Stimulated activated CD4-positive, alpha-beta T cell treated with anti-CD3 and anti-CD28 coated beads, TNF-alpha, amount 100 ng/mL, for 24 hours (primary cell): Measurements from ENCODE around the gene SDK2.
"Not testable (repeated sequence)": the region's sequence is repeated elsewhere in the genome, so short reads cannot be mapped to it uniquely, and the experiment has no call there.

Experiments used
- DNase-seq, 3 experiments: peaks; one replicate each; pipeline ENCODE4 v3.0.0-alpha.2; 2020; ENCODE audit warnings: low read depth in 3 of 3

The SDK2 gene

GRCh38 chr17:73348018-73348828 is 296.0 kb downstream of the SDK2 start:
- DNase-seq, result no peak

DNA sequence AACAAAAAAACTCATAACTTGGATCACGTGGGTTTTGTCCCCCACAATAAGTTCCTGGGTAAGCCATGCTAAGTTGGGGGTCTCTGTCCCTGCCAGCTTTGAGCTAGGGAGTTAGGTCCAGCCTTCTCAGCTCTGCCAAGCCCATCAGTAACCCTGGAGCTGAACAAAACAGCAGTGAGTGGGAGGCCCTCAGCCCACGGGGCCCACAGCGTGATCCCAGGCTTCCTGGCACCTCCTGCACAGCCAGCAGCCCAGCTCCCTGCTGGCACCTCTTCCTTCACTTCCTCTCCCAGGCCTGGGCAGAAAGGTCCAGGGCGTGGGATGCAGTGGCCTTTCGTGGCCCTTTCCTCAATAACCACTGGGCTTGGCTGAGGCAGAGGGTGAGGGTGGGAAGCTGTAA is 296.9 kb downstream of the SDK2 start:
- DNase-seq, result no peak

DNA sequence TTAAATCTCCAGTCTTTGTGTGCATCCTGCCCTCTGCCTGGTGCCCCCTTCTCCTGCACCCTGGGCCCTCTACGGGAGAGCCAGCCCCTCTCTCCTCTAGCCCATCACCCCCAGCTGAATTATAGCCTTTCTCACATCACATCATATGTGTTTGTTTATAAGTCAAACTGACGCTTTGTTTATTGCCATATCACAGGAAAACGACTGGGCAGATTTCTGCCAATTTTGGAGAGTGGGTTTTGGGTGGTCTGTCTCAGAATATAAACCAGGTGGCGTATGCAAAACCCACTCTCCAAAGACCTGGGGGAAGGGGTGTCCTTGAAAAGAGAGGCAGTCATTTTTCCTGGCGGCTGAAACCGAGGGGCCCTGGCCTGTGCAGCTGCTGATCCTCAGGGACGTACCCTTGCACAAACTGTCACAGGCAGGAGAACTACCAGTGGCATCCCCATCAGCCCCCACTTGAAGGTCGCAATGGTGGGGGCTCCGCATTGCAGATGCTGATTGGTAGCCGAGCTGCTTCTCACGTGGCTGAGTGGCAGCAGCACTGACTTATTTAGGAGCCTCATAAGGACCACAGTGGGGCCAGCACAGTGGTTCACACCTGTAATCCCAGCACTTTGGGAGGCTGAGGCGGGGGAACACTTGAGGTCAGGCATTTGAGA is 297.6 kb downstream of the SDK2 start:
- no peak for DNase-seq

- DNase-seq, result no peak
Measured at GRCh38 chr17:73343739-73344454, 300.3 kb downstream of the SDK2 start.

DNA sequence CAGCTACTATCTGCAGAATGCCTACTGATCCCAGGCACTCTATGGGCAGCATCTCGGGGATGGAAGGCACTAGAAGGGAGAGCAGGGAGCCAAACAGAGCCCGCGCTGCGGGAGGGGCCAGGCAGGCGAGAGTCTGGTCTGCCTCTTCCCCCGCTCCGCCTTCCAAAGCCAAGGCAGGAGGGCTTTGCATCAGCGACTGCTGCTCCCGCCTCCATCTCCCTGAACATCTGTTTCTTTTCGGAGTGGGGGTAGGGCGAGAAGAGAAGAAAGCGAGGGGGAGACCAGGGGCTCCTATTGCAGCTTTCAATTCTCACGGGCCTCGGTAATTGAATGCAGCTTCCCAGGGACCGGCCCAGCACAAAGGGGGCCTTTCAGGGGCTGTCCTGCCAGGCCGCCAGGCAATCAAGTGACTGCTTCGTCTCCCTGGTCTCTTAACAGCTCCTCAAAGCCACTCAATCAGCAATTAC is 301.0 kb downstream of the SDK2 start:
- no peak for DNase-seq

DNA sequence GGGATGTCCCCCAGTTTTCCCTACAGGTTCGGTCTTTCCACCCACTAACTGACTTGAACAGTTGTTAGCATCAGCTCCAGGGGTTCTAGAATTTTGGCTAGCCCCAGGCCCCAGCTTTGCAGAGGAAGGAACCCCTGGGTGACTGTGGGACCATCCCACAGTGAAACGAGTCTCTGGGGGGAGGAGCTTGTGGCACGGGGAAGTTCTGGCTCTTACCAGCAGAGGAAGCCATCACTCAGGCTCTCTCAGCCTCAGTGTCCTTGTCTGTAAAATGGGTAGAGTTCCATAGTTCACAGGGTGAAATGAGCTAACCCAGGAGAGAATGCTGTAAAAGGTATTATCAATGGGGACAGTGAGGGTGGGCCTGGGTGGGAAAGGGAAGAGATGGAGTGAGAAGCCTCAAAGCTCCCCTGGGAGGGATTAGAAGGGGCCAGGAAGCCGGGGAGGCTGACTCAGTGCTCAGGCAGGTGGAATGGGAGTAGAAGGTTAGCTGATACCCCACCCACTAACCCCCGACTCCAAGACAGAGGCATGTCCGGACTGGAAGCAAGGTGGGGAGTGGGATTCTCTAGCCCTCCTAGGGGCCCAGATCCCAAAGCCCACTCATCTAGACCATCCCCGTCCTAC is 301.6 kb downstream of the SDK2 start:
- DNase-seq, result no peak

GRCh38 chr17:73342050-73342522 is 302.2 kb downstream of the SDK2 start:
- no peak for DNase-seq

- no peak for DNase-seq
Measured at GRCh38 chr17:73341350-73342049, 302.7 kb downstream of the SDK2 start.

GRCh38 chr17:73340093-73340596 is 304.1 kb downstream of the SDK2 start:
- DNase-seq, result no peak

DNA sequence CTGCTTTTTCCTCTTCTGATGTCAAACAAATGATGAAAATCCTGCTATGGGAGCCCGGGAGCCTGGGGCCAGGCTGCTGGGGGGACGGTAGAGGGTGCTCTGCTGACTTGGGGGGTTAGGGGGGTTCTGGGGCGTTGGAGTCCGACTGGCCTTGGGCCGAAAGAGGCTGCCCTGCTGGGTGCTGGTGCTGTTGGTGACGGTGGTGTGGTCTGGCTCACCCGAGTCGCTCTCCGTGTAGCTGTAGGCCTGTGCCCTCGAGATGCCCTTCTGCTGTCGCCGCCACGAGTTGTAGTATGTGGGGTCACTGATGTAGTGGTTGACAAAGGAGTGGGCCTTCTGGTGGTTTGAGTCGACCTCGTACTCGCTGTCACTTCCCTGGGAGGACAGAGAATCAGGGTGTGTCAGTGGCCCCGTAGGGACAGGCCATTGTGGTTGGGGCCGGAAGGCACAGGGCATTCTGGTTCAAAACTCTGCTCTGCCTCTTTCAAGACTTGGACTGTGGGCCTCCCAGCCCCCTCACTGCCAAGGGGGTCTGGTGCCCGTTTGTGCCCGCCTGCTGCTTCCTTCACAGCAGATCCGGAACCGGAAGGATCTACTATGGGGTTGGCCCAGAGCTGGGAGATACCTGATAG is 305.6 kb downstream of the SDK2 start:
- DNase-seq, result no peak

DNA sequence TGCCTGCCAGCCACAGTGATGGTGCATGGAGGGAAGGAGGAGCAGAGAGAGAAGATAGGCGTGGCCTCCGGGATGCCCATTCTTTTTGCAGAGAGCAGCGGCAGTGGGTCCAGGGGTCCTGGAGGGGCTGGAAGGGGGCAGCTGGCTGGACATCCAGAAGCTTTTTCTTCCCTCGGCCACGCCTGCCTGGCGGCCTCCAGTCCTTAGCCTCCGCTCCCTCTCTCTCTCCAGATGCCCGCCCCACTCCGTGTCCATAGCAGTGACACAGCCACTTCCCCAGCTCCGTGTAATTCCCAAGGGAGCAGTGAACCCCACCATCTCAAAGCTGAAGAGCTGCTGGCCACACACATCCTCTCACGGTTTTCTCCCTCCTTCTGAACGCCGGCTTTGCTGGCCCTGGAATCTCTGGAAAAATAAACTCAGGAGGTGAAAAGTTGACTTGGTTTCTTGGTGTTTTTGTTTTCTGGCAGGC is 306.2 kb downstream of the SDK2 start:
- no peak for DNase-seq

DNA sequence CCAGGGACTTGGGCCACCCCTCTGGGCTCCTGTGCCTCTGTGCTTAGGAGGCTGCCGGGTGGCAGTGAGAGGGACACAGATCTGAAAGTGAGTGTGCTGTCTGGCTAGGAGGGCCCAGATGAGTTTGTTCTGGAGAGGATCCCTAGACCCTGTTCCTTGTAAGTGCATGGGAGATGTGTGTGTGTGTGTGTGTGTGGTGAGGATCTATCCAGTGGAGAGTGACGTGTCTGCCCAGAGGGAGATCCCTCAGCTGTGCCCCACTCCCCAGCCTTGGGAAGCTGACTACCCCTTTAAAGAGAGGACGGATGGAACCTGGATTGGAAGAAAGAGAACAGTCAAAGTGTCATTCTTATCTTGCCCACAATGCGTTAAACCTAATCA is 306.9 kb downstream of the SDK2 start:
- no peak for DNase-seq

- no peak for DNase-seq
Measured at GRCh38 chr17:73336408-73337329, 307.6 kb downstream of the SDK2 start.

DNA sequence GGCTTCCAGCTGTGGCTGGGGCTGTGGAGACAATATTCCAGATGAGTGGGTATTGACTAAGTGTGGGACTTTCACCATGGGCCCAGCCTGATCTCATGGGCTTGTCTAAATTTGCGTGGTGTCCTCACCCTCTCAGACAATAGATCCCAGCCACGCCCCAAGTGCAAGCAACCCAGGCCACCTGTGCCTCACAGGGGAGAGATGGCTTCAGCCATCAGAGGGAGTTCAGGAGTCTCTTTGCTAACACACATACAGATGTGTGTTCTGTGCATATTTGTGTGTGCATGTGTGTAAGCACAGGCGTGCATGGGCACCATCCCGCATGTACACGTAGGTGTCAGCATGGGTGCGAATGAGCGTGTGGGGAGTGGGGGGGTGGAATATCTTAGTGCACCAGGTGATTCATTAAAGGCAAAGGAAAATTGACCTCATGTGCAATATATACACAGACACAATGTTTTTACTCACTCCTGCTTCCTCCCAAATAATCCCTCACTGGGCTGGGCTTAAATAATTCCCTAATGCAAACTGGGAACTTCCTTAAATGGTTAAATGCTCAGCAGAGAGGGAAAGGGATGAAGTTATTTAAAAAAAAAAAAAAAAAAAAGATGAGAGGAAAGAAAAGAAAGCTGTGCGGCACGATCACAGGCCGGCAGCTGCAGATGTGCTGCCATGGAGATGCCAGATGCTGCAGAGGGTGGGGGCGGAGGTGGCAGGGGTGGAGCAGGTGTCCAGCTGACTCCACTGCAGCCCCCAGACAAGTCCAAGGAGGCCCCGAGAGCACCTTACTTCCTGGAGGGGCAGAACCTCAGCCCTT is 308.4 kb downstream of the SDK2 start:
- DNase-seq, result no peak

DNA sequence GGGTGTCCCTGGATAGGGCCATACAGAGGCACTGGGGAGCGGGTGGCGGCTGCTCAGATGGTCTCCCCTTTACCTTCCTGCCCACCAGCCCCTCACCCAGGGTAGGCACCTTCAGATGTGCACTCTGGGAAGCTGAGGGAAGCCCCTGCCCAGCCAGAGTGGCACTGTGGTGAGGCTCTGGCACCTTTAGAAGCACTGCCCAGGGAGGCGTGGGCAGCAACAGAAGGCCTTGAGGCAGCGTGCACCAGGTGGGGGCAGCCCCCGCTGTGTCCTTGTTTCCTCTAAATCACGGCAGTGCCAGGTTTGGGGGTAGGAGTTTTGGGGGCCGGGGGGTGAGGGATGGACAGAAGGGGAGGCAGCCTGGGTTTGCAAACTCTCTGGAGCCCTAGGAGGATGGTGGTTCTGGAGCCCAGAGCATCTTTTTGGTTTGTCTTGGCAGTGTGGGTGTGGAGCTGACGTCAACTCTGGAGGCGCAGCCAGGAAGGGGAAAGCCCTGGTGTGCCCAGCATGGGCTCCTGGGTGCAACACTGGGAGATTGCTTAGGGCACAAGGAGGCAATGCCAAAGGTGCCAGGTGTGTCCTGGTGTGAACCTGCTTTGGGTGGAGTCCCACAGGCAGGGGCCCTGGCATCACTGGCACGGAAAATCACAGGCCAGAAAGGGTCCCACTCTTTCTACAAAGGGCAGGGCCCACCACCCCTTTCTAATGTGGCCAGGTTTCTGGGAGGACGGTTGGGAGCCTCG is 309.3 kb downstream of the SDK2 start:
- DNase-seq, result no peak

DNA sequence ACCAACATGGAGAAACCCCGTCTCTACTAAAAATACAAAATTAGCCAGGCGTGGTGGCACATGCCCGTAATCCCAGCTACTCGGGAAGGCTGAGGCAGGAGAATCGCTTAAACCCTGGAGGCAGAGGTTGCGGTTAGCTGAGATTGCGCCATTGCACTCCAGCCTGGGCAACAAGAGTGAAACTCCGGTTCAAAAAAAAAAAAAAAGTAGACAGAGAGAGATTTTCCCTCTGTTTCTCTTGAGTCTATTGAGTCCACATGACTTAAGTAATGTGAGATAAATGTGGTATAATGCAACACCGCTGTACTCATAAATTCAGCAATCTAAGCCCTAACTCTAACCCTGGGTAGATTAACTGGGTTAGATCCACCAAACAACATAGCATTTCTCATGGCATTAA is 310.8 kb downstream of the SDK2 start:
- not testable (repeated sequence) for DNase-seq

- DNase-seq, result no peak
Measured at GRCh38 chr17:73331060-73331459, 313.2 kb downstream of the SDK2 start.

DNA sequence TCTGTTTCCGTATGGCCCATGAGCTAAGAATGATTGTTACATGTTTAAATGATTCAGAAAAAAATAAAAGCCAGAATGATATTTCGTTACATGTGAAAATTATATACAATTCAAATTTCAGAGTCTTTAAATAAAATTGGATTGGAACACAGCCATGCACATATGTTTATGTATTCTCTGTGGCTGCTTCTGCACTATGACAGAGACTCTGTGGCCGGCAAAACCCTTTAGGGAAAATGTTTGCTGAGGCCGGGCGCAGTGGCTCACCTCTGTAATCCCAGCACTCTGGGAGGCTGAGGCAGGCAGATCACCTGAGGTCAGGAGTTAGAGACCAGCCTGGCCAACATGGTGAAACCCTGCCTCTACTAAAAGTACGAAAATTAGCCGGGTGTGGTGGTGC is 316.6 kb downstream of the SDK2 start:
- DNase-seq, result no peak
